Lower leg skin (tissue), 3 donors: ENCODE results near the gene IER5.

Experiments
- POLR2A ChIP-seq, 2 donors: fragments of 450-650 bp; IDR thresholded peaks; one replicate each; pipeline ENCODE4 v1.6.1; 2016 to 2017; ENCODE audit warnings: antibody characterized with exemption in 2 of 2, mild to moderate bottlenecking in 1 of 2, moderate library complexity in 1 of 2
- TF ChIP-seq, protein P1 (sequence below), 3 donors: fragments of 450-650 bp; IDR thresholded peaks; one replicate each; pipeline ENCODE4 v1.5.1; 2016; ENCODE audit warnings: antibody characterized with exemption in 3 of 3, mild to moderate bottlenecking in 3 of 3, moderate library complexity in 2 of 3

DNA sequence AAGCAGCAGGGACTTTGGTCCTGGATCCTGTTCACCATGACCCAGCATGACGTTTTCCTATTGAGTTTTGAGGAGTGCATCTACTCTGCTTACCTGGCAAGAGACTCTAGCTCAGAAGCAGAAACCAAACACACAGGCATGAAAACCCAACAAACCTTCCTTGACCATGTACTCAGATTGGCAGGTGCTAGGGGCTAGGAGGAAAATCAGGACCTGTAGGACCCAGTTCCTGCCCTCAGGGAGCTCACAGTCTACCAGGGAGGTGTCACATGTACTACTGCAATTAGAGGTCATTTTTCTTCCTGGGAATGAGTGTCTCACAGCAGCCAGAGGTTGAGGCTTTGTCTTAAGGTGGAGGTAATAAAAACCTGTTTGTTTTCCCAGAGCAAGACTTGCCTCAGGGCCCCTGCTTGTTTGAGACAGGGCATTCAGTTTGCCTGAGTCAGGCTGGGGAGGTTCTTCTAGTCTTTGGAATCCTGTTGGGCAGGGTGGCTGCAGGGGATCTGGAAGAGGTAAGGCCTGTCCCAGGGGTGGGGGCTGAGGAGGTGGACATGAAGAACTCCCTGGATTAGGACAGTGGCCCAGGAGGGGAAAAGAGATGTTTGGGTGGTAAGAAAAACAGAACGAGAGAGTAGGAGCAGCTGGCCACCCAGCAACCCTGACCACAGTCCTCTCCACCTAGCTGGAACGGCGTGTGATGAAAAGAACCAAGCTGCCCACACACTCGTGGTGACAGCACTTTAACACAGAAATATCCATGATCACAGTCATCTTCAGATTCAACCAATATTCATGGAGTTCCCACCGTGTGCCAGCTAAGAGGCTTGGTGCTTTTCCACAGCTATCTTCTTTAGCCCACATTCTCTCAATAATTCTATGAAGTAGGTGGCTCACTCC, 30.8 kb downstream of the IER5 start:
- TF ChIP-seq POLR2A (IDR thresholded peaks at IDR 0.05) = no peak
- TF ChIP-seq, protein P1, sequence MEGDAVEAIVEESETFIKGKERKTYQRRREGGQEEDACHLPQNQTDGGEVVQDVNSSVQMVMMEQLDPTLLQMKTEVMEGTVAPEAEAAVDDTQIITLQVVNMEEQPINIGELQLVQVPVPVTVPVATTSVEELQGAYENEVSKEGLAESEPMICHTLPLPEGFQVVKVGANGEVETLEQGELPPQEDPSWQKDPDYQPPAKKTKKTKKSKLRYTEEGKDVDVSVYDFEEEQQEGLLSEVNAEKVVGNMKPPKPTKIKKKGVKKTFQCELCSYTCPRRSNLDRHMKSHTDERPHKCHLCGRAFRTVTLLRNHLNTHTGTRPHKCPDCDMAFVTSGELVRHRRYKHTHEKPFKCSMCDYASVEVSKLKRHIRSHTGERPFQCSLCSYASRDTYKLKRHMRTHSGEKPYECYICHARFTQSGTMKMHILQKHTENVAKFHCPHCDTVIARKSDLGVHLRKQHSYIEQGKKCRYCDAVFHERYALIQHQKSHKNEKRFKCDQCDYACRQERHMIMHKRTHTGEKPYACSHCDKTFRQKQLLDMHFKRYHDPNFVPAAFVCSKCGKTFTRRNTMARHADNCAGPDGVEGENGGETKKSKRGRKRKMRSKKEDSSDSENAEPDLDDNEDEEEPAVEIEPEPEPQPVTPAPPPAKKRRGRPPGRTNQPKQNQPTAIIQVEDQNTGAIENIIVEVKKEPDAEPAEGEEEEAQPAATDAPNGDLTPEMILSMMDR (IDR thresholded peaks at IDR 0.05) = no peak
